Neutrophil (primary cell): Measurements from ENCODE around the gene QARS1.

Experiments
- H3K27ac ChIP-seq: fragments of 200-600 bp; sonication (generic); 2 replicates; pipeline ENCODE4 v1.5.1; 2016; ENCODE audit warnings: mild to moderate bottlenecking, moderate library complexity
- H3K27me3 ChIP-seq: fragments of 200-600 bp; sonication (generic); 2 replicates; pipeline ENCODE4 v1.6.0; 2016; ENCODE audit warnings: mild to moderate bottlenecking
- H3K36me3 ChIP-seq: fragments of 200-600 bp; sonication (generic); 2 replicates; pipeline ENCODE4 v1.5.1; 2017
- H3K4me1 ChIP-seq, 2 experiments: fragments of 200-600 bp in 1 of 2; sonication (generic) in 1 of 2; 1 replicate in 1 of 2; 2 replicates in 1 of 2; pipeline versions ENCODE4 v1.5.1 to v1.6.1; 2013 to 2016; ENCODE audit warnings: low read depth in 1 of 2, low read length in 1 of 2, mild to moderate bottlenecking in 1 of 2, moderate library complexity in 1 of 2; ENCODE audit not compliant: control insufficient read depth in 1 of 2, insufficient read depth in 1 of 2
- H3K4me3 ChIP-seq, 2 experiments: fragments of 200-600 bp in 1 of 2; sonication (generic) in 1 of 2; 1 replicate in 1 of 2; 2 replicates in 1 of 2; pipeline ENCODE4 v1.5.1; 2013 to 2016; ENCODE audit warnings: low read depth in 1 of 2, low read length in 1 of 2, mild to moderate bottlenecking in 1 of 2, moderate library complexity in 1 of 2
- H3K9me3 ChIP-seq: fragments of 200-600 bp; sonication (generic); 2 replicates; pipeline ENCODE4 v1.5.1; 2016
- CTCF ChIP-seq: fragments of 200-600 bp; sonication (generic); IDR thresholded peaks from 2 replicates; pipeline ENCODE4 v1.5.1; 2016; ENCODE audit warnings: antibody characterized with exemption

The QARS1 gene

GRCh38 chr3:49108346-49108745 is 3.8 kb upstream of the QARS1 start:
- peaks cover 18% of the 10 kb centered on the region in 2 experiments for H3K4me1 ChIP-seq
- no peaks in the 10 kb centered on the region for H3K27me3 ChIP-seq
- H3K36me3 ChIP-seq = peaks cover 71% of the 10 kb centered on the region
- no peak overlapping the region for H3K27ac ChIP-seq
- no peak overlapping the region for H3K4me3 ChIP-seq
- H3K9me3 ChIP-seq = no peaks in the 10 kb centered on the region
- no peak for TF ChIP-seq CTCF

- no peaks in the 10 kb centered on the region for H3K9me3 ChIP-seq
- peaks cover 60% of the 10 kb centered on the region for H3K36me3 ChIP-seq
- TF ChIP-seq CTCF = no peak
- H3K4me3 ChIP-seq = peak overlapping the region; percentile 92 to 96
- peak overlapping the region; percentile 75 for H3K27ac ChIP-seq
- H3K4me1 ChIP-seq = peaks cover 18 to 20% of the 10 kb centered on the region in 2 experiments
- H3K27me3 ChIP-seq = no peaks in the 10 kb centered on the region
Observed at GRCh38 chr3:49104052-49104426, 518 bp downstream of the QARS1 start.

GRCh38 chr3:49100046-49100615 is 4.4 kb downstream of the QARS1 start:
- peaks cover 47% of the 10 kb centered on the region for H3K36me3 ChIP-seq
- no peaks in the 10 kb centered on the region for H3K9me3 ChIP-seq
- no peaks in the 10 kb centered on the region for H3K27me3 ChIP-seq
- TF ChIP-seq CTCF = no peak
- H3K27ac ChIP-seq = no peak overlapping the region
- no peak overlapping the region for H3K4me3 ChIP-seq
- peaks cover 14 to 16% of the 10 kb centered on the region in 2 experiments for H3K4me1 ChIP-seq

GRCh38 chr3:49098910-49099630 is 5.5 kb downstream of the QARS1 start:
- H3K4me3 ChIP-seq = no peak overlapping the region
- no peak for TF ChIP-seq CTCF
- no peak overlapping the region for H3K27ac ChIP-seq
- peaks cover 14 to 18% of the 10 kb centered on the region in 2 experiments for H3K4me1 ChIP-seq
- H3K36me3 ChIP-seq = peaks cover 47% of the 10 kb centered on the region
- H3K27me3 ChIP-seq = no peaks in the 10 kb centered on the region
- H3K9me3 ChIP-seq = no peaks in the 10 kb centered on the region

- TF ChIP-seq CTCF = no peak
- no peaks in the 10 kb centered on the region for H3K9me3 ChIP-seq
- no peak overlapping the region for H3K4me3 ChIP-seq
- peaks cover 47% of the 10 kb centered on the region for H3K36me3 ChIP-seq
- no peaks in the 10 kb centered on the region for H3K27me3 ChIP-seq
- H3K27ac ChIP-seq = no peak overlapping the region
- peaks cover 7 to 12% of the 10 kb centered on the region in 2 experiments for H3K4me1 ChIP-seq
Observed at GRCh38 chr3:49098429-49098828, 6.1 kb downstream of the QARS1 start.
